Stomach smooth muscle (tissue), 2 donors: ENCODE measurements around the gene CIDEB.

ENCODE experiments used
- H3K27ac ChIP-seq: one replicate; pipeline ENCODE4 v1.7.0; 2013; ENCODE audit warnings: mild to moderate bottlenecking, low read length, inconsistent platforms
- H3K27me3 ChIP-seq, 2 donors: one replicate each; pipeline ENCODE4 v1.7.0; 2013; ENCODE audit warnings: low read length in 2 of 2; ENCODE audit not compliant: insufficient read depth in 2 of 2, control insufficient read depth in 1 of 2
- H3K36me3 ChIP-seq, 2 donors: one replicate each; pipeline ENCODE4 v1.7.0; 2013; ENCODE audit warnings: low read length in 2 of 2; ENCODE audit not compliant: control insufficient read depth in 2 of 2, insufficient read depth in 2 of 2
- H3K4me1 ChIP-seq: one replicate; pipeline ENCODE4 v1.7.0; 2013; ENCODE audit warnings: low read length; ENCODE audit not compliant: control insufficient read depth, insufficient read depth
- H3K4me3 ChIP-seq, 2 donors: one replicate each; pipeline ENCODE4 v1.7.0; 2013; ENCODE audit warnings: low read length in 2 of 2
- H3K9ac ChIP-seq, 2 donors: one replicate each; pipeline ENCODE4 v1.7.0; 2013; ENCODE audit warnings: low read length in 2 of 2, mild to moderate bottlenecking in 1 of 2
- H3K9me3 ChIP-seq, 2 donors: one replicate each; pipeline ENCODE4 v1.7.0; 2013; ENCODE audit warnings: low read length in 2 of 2; ENCODE audit not compliant: control insufficient read depth in 2 of 2
- donor health status: healthy.
- donor health status: Pancreatic carcinoma.

CIDEB gene

GRCh38 chr14:24284501-24285035 lies 23.2 kb downstream of the CIDEB start:
- no peaks in the 10 kb centered on the region for H3K27me3 ChIP-seq
- no peak overlapping the region for H3K4me3 ChIP-seq
- H3K9me3 ChIP-seq = no peaks in the 10 kb centered on the region
- no peaks in the 10 kb centered on the region for H3K4me1 ChIP-seq
- no peak overlapping the region for H3K9ac ChIP-seq
- H3K36me3 ChIP-seq = peaks cover 3% of the 10 kb centered on the region in 2 donors
- H3K27ac ChIP-seq = no peak overlapping the region

GRCh38 chr14:24283796-24284460 lies 23.8 kb downstream of the CIDEB start:
- Histone ChIP-seq H3K9ac (no peak overlapping the region), H3K4me1 (no peaks in the 10 kb centered on the region), H3K9me3 (no peaks in the 10 kb centered on the region), H3K27ac (no peak overlapping the region), H3K36me3 (no peaks in the 10 kb centered on the region), H3K4me3 (no peak overlapping the region), H3K27me3 (no peaks in the 10 kb centered on the region)

GRCh38 chr14:24282736-24283135 lies 25.0 kb downstream of the CIDEB start:
- H3K4me3 ChIP-seq = no peak overlapping the region
- H3K9ac ChIP-seq = no peak overlapping the region
- H3K36me3 ChIP-seq = no peaks in the 10 kb centered on the region
- no peak overlapping the region for H3K27ac ChIP-seq
- H3K27me3 ChIP-seq = no peaks in the 10 kb centered on the region
- H3K9me3 ChIP-seq = no peaks in the 10 kb centered on the region
- no peaks in the 10 kb centered on the region for H3K4me1 ChIP-seq

- Histone ChIP-seq H3K4me3 (no peak overlapping the region), H3K9ac (no peak overlapping the region), H3K36me3 (no peaks in the 10 kb centered on the region), H3K27ac (no peak overlapping the region), H3K4me1 (no peaks in the 10 kb centered on the region), H3K9me3 (no peaks in the 10 kb centered on the region), H3K27me3 (no peaks in the 10 kb centered on the region)
Measured at GRCh38 chr14:24281636-24282035, 26.1 kb downstream of the CIDEB start.

GRCh38 chr14:24280797-24281460 lies 26.8 kb downstream of the CIDEB start:
- Histone ChIP-seq H3K36me3 (no peaks in the 10 kb centered on the region), H3K9ac (no peak overlapping the region), H3K27ac (no peak overlapping the region), H3K4me1 (no peaks in the 10 kb centered on the region), H3K9me3 (no peaks in the 10 kb centered on the region), H3K4me3 (no peak overlapping the region), H3K27me3 (no peaks in the 10 kb centered on the region)

- H3K27me3 ChIP-seq = no peaks in the 10 kb centered on the region
- H3K36me3 ChIP-seq = no peaks in the 10 kb centered on the region
- no peaks in the 10 kb centered on the region for H3K4me1 ChIP-seq
- H3K9me3 ChIP-seq = no peaks in the 10 kb centered on the region
- no peak overlapping the region for H3K4me3 ChIP-seq
- no peak overlapping the region for H3K9ac ChIP-seq
- no peak overlapping the region for H3K27ac ChIP-seq
Measured at GRCh38 chr14:24279301-24280186, 28.2 kb downstream of the CIDEB start.

GRCh38 chr14:24278424-24278823 lies 29.4 kb downstream of the CIDEB start:
- Histone ChIP-seq H3K36me3 (no peaks in the 10 kb centered on the region), H3K9me3 (no peaks in the 10 kb centered on the region), H3K27ac (no peak overlapping the region), H3K4me3 (no peak overlapping the region), H3K4me1 (no peaks in the 10 kb centered on the region), H3K27me3 (no peaks in the 10 kb centered on the region), H3K9ac (no peak overlapping the region)

- no peak overlapping the region for H3K4me3 ChIP-seq
- H3K9me3 ChIP-seq = no peaks in the 10 kb centered on the region
- no peaks in the 10 kb centered on the region for H3K36me3 ChIP-seq
- H3K27ac ChIP-seq = no peak overlapping the region
- H3K27me3 ChIP-seq = no peaks in the 10 kb centered on the region
- no peaks in the 10 kb centered on the region for H3K4me1 ChIP-seq
- no peak overlapping the region for H3K9ac ChIP-seq
Measured at GRCh38 chr14:24277606-24278321, 30.0 kb downstream of the CIDEB start.

- no peaks in the 10 kb centered on the region for H3K9me3 ChIP-seq
- no peak overlapping the region for H3K27ac ChIP-seq
- no peaks in the 10 kb centered on the region for H3K27me3 ChIP-seq
- H3K4me3 ChIP-seq = no peak overlapping the region
- no peak overlapping the region for H3K9ac ChIP-seq
- no peaks in the 10 kb centered on the region for H3K36me3 ChIP-seq
- no peaks in the 10 kb centered on the region for H3K4me1 ChIP-seq
Measured at GRCh38 chr14:24277071-24277470, 30.7 kb downstream of the CIDEB start.

- H3K27ac ChIP-seq = no peak overlapping the region
- peaks cover 9% of the 10 kb centered on the region for H3K4me1 ChIP-seq
- no peak overlapping the region for H3K4me3 ChIP-seq
- H3K9me3 ChIP-seq = no peaks in the 10 kb centered on the region
- H3K9ac ChIP-seq = no peak overlapping the region
- H3K36me3 ChIP-seq = no peaks in the 10 kb centered on the region
- no peaks in the 10 kb centered on the region for H3K27me3 ChIP-seq
Measured at GRCh38 chr14:24274101-24274543, 33.7 kb downstream of the CIDEB start.
